SKM-1 treated with dmso at 0.1 percent for 144 hours (cell line): ENCODE measurements around the gene PRSS12.

Experiments
- DNase-seq: peaks from one replicate; lab custom pipeline; 2025; ENCODE audit not compliant: unreplicated experiment; lab: John Stamatoyannopoulos, UW

PRSS12 gene

GRCh38 chr4:118356731-118357130 is 3.9 kb upstream of the PRSS12 start:
- DNase-seq, result no peak

GRCh38 chr4:118356111-118356510 is 3.3 kb upstream of the PRSS12 start:
- DNase-seq, result no peak

- DNase-seq, result no peak
Measured at GRCh38 chr4:118354913-118355312, 2.1 kb upstream of the PRSS12 start.

- no peak for DNase-seq
Measured at GRCh38 chr4:118353534-118354030, 779 bp upstream of the PRSS12 start.

GRCh38 chr4:118351851-118352827 is 664 bp downstream of the PRSS12 start:
- DNase-seq, result no peak

- no peak for DNase-seq
Measured at GRCh38 chr4:118350961-118351360, 1.8 kb downstream of the PRSS12 start.

GRCh38 chr4:118348886-118349285 is 3.9 kb downstream of the PRSS12 start:
- peak; percentile 15 for DNase-seq

- DNase-seq, result no peak
Measured at GRCh38 chr4:118346495-118346894, 6.3 kb downstream of the PRSS12 start.

- DNase-seq, result no peak
Measured at GRCh38 chr4:118345813-118346212, 7.0 kb downstream of the PRSS12 start.

- DNase-seq, result no peak
Measured at GRCh38 chr4:118344801-118345200, 8.0 kb downstream of the PRSS12 start.

- DNase-seq, result no peak
Measured at GRCh38 chr4:118343501-118343900, 9.3 kb downstream of the PRSS12 start.

- DNase-seq, result no peak
Measured at GRCh38 chr4:118340109-118340508, 12.7 kb downstream of the PRSS12 start.

GRCh38 chr4:118338981-118339765 is 13.6 kb downstream of the PRSS12 start:
- DNase-seq, result no peak

GRCh38 chr4:118338518-118338917 is 14.3 kb downstream of the PRSS12 start:
- DNase-seq, result no peak

- DNase-seq, result no peak
Measured at GRCh38 chr4:118337954-118338353, 14.8 kb downstream of the PRSS12 start.

- no peak for DNase-seq
Measured at GRCh38 chr4:118335774-118336173, 17.0 kb downstream of the PRSS12 start.

GRCh38 chr4:118335324-118335723 is 17.5 kb downstream of the PRSS12 start:
- DNase-seq, result no peak

- DNase-seq, result no peak
Measured at GRCh38 chr4:118331352-118331751, 21.5 kb downstream of the PRSS12 start.

GRCh38 chr4:118329849-118330248 is 23.0 kb downstream of the PRSS12 start:
- no peak for DNase-seq

- DNase-seq, result no peak
Measured at GRCh38 chr4:118327554-118328241, 25.1 kb downstream of the PRSS12 start.

GRCh38 chr4:118326585-118326984 is 26.2 kb downstream of the PRSS12 start:
- DNase-seq, result peak; percentile 45
